H1 (cell line): ENCODE results near the gene ABHD14A. TPM values are rescaled to one million over a fixed set of nuclear protein-coding genes. Genes with fewer than 3 reads are reported as not detected.
A peak's percentile ranks its signal among the peaks of the same experiment; 100 is the strongest.

Experiments
- CTCF ChIA-PET: fragments of 300-600 bp; sonication (Branson Sonifier 250); formaldehyde crosslinking; loops from one replicate; lab custom pipeline; 2021; ENCODE audit not compliant: partially characterized antibody; lab: Charles Lee
- POLR2A ChIA-PET: fragments of 300-600 bp; sonication (Branson Sonifier 250); formaldehyde crosslinking; loops from one replicate; lab custom pipeline; 2021; ENCODE audit warnings: inconsistent platforms; ENCODE audit not compliant: partially characterized antibody; lab: Charles Lee
- DNase-seq, 2 experiments: peaks; one replicate each; pipeline versions ENCODE4 v3.0.0 to v3.0.0-alpha.2; 2010 to 2022; ENCODE audit warnings: low spot score in 2 of 2, low read depth in 1 of 2, mixed read lengths in 1 of 2
- FAIRE-seq: peaks from 2 replicates; lab custom pipeline; 2011; peaks lifted over from hg19 to GRCh38; lab: Jason Lieb, UNC
- H2AFZ ChIP-seq: 2 replicates; pipeline ENCODE4 v1.8.1; 2012; ENCODE audit warnings: low read length, inconsistent platforms
- H2AK5ac ChIP-seq: 2 replicates; pipeline ENCODE4 v1.6.1; 2013; ENCODE audit warnings: low read depth, low read length
- H2BK120ac ChIP-seq: replicated peaks from 2 replicates; pipeline ENCODE3; 2013; ENCODE audit warnings: low read depth, low read length, inconsistent platforms
- H2BK12ac ChIP-seq: 2 replicates; pipeline ENCODE4 v1.6.1; 2013; ENCODE audit warnings: low read depth, low read length
- H2BK15ac ChIP-seq: 2 replicates; pipeline ENCODE4 v1.6.1; 2013; ENCODE audit warnings: low read length
- H2BK20ac ChIP-seq: 2 replicates; pipeline ENCODE4 v1.6.1; 2013; ENCODE audit warnings: low read length
- H2BK5ac ChIP-seq: 2 replicates; pipeline ENCODE4 v1.6.1; 2013; ENCODE audit warnings: low read depth, low read length
- H3K14ac ChIP-seq: 2 replicates; pipeline ENCODE4 v1.6.1; 2013; ENCODE audit warnings: inconsistent platforms; ENCODE audit not compliant: insufficient read length
- H3K18ac ChIP-seq: 2 replicates; pipeline ENCODE4 v1.6.1; 2013; ENCODE audit warnings: low read length; ENCODE audit errors: extremely low read depth
- H3K23ac ChIP-seq: 2 replicates; pipeline ENCODE4 v1.6.1; 2013; ENCODE audit warnings: inconsistent platforms; ENCODE audit not compliant: insufficient read length
- H3K23me2 ChIP-seq: 2 replicates; pipeline ENCODE4 v1.6.1; 2013; ENCODE audit warnings: low read depth, low read length
- H3K27ac ChIP-seq: 2 replicates; pipeline ENCODE4 v1.6.1; 2011; ENCODE audit warnings: low read depth, low read length, inconsistent platforms
- H3K27me3 ChIP-seq, 4 experiments: replicated peaks in 1 of 4; 1 replicate in 1 of 4; 2 replicates in 3 of 4; pipeline versions ENCODE4 v1.6.1 to v1.8.1; 2011 to 2013; ENCODE audit warnings: low read length in 3 of 4, mild to moderate bottlenecking in 3 of 4, inconsistent platforms in 2 of 4, mixed read lengths in 2 of 4, moderate library complexity in 1 of 4; ENCODE audit not compliant: control insufficient read depth in 3 of 4, insufficient read depth in 3 of 4; ENCODE audit errors: extremely low read depth in 1 of 4
- H3K36me3 ChIP-seq, 4 experiments: 2 replicates each; pipeline versions ENCODE4 v1.6.1 to v1.8.1; 2011 to 2013; ENCODE audit warnings: mild to moderate bottlenecking in 4 of 4, low read length in 3 of 4, moderate library complexity in 2 of 4, control low read depth in 1 of 4, inconsistent platforms in 1 of 4; ENCODE audit not compliant: insufficient read depth in 4 of 4, control insufficient read depth in 2 of 4
- H3K4ac ChIP-seq: replicated peaks from 2 replicates; pipeline ENCODE3; 2013; ENCODE audit warnings: low read length, low read depth, mixed read lengths, inconsistent platforms; ENCODE audit not compliant: insufficient read length
- H3K4me1 ChIP-seq, 4 experiments: replicated peaks in 1 of 4; 1 replicate in 1 of 4; 2 replicates in 3 of 4; pipeline versions ENCODE4 v1.6.1 to v1.8.1; 2011 to 2013; ENCODE audit warnings: low read length in 3 of 4, inconsistent platforms in 2 of 4, mixed read lengths in 1 of 4; ENCODE audit not compliant: insufficient read depth in 4 of 4, control insufficient read depth in 3 of 4
- H3K4me2 ChIP-seq, 2 experiments: 2 replicates each; pipeline versions ENCODE4 v1.6.1 to v1.8.1; 2011 to 2013; ENCODE audit warnings: low read depth in 2 of 2, low read length in 2 of 2, control low read depth in 1 of 2, inconsistent platforms in 1 of 2, mild to moderate bottlenecking in 1 of 2; ENCODE audit not compliant: insufficient read depth in 1 of 2
- H3K4me3 ChIP-seq, 4 experiments: fragments of 200-600, 300-600 bp in 1 of 4; sonication (generic), shearing (Covaris generic), sonication (Bioruptor Twin) in 1 of 4; 2 replicates each; pipeline versions ENCODE4 v1.5.1 to v1.8.1; 2011 to 2016; ENCODE audit warnings: low read length in 4 of 4, low read depth in 3 of 4, control low read depth in 2 of 4, inconsistent platforms in 2 of 4, mild to moderate bottlenecking in 2 of 4, mixed read lengths in 1 of 4, moderate library complexity in 1 of 4; ENCODE audit not compliant: insufficient read depth in 2 of 4; ENCODE audit errors: extremely low read depth in 1 of 4
- H3K56ac ChIP-seq: replicated peaks from 2 replicates; pipeline ENCODE3; 2013; ENCODE audit warnings: low read depth, mild to moderate bottlenecking, mixed read lengths, low read length, inconsistent platforms; ENCODE audit not compliant: insufficient read length
- H3K79me1 ChIP-seq: 2 replicates; pipeline ENCODE4 v1.6.1; 2013; ENCODE audit warnings: low read depth, low read length, control low read depth
- H3K79me2 ChIP-seq, 2 experiments: 2 replicates each; pipeline versions ENCODE4 v1.6.1 to v1.8.1; 2012 to 2013; ENCODE audit warnings: low read length in 2 of 2, mild to moderate bottlenecking in 2 of 2, inconsistent platforms in 1 of 2; ENCODE audit not compliant: insufficient read depth in 2 of 2, control insufficient read depth in 1 of 2
- H3K9ac ChIP-seq, 4 experiments: replicated peaks in 1 of 4; 1 replicate in 1 of 4; 2 replicates in 3 of 4; pipeline versions ENCODE4 v1.6.1 to v1.8.1; 2011 to 2013; ENCODE audit warnings: low read depth in 3 of 4, low read length in 3 of 4, control low read depth in 2 of 4, mild to moderate bottlenecking in 2 of 4, moderate library complexity in 2 of 4, inconsistent platforms in 1 of 4; ENCODE audit errors: extremely low read depth in 1 of 4
- H3K9me3 ChIP-seq, 2 experiments: 2 replicates each; pipeline versions ENCODE4 v1.6.1 to v1.8.1; 2012 to 2013; ENCODE audit warnings: mild to moderate bottlenecking in 2 of 2, moderate library complexity in 2 of 2, control low read depth in 1 of 2, inconsistent platforms in 1 of 2, low read depth in 1 of 2, low read length in 1 of 2, mixed read lengths in 1 of 2; ENCODE audit not compliant: insufficient read depth in 2 of 2
- H4K20me1 ChIP-seq, 2 experiments: replicated peaks in 1 of 2; 2 replicates each; pipeline versions ENCODE3 to v1.8.1; 2011 to 2013; ENCODE audit warnings: inconsistent platforms in 2 of 2, low read length in 2 of 2, mild to moderate bottlenecking in 1 of 2; ENCODE audit not compliant: insufficient read depth in 2 of 2, control insufficient read depth in 1 of 2
- H4K5ac ChIP-seq: 2 replicates; pipeline ENCODE4 v1.6.1; 2013; ENCODE audit warnings: low read length, low read depth, mixed read lengths, inconsistent platforms; ENCODE audit not compliant: insufficient read length
- H4K8ac ChIP-seq: 2 replicates; pipeline ENCODE4 v1.8.0; 2013; ENCODE audit warnings: mild to moderate bottlenecking, moderate library complexity, low read length, inconsistent platforms; ENCODE audit not compliant: insufficient read depth; ENCODE audit errors: extremely low read depth
- H4K91ac ChIP-seq: replicated peaks from 2 replicates; pipeline ENCODE3; 2013; ENCODE audit warnings: low read length, mixed read lengths, inconsistent platforms; ENCODE audit not compliant: insufficient read length
- BCL11A ChIP-seq, 2 experiments: IDR thresholded peaks; one replicate each; pipeline ENCODE4 v1.6.1; 2011; ENCODE audit warnings: low read depth in 2 of 2, low read length in 2 of 2, mild to moderate bottlenecking in 2 of 2
- CHD2 ChIP-seq: IDR thresholded peaks from 2 replicates; pipeline ENCODE4 v1.6.1; 2012; ENCODE audit warnings: low read length, improper control_type of control experiment
- CTBP2 ChIP-seq: IDR thresholded peaks from 2 replicates; pipeline ENCODE4 v1.7.0; 2011; ENCODE audit warnings: borderline replicate concordance, mild to moderate bottlenecking, moderate library complexity, mixed read lengths, low read length; ENCODE audit not compliant: insufficient read depth, insufficient read length
- EZH2 ChIP-seq: fragments of 200-600 bp; sonication (generic); IDR thresholded peaks from 2 replicates; pipeline ENCODE4 v1.7.1; 2012; ENCODE audit warnings: low read depth, mild to moderate bottlenecking, moderate library complexity, low read length, inconsistent platforms; ENCODE audit not compliant: severe bottlenecking
- SP1 ChIP-seq: IDR thresholded peaks from 2 replicates; pipeline ENCODE4 v1.6.1; 2011; ENCODE audit warnings: low read depth, low read length
- SUZ12 ChIP-seq: fragments of 200-600 bp; sonication (generic); IDR thresholded peaks from 2 replicates; pipeline ENCODE4 v1.6.1; 2012; ENCODE audit warnings: mild to moderate bottlenecking, inconsistent platforms, low read length, moderate library complexity, mixed read lengths
- ZNF274 ChIP-seq: IDR thresholded peaks from 2 replicates; pipeline ENCODE4 v1.7.0; 2012; ENCODE audit warnings: low read length, borderline replicate concordance; ENCODE audit errors: extremely low read depth
- WGBS, 2 experiments: shearing (Covaris generic) in 1 of 2; methylation state at CpG; one replicate each; pipeline versions ENCODE4 v1.1.6 to v1.1.7; 2013 to 2015; ENCODE audit warnings: low lambda C conversion rate in 2 of 2, mixed read lengths in 2 of 2, inconsistent platforms in 1 of 2, low coverage in 1 of 2, missing lambda C conversion rate in 1 of 2; ENCODE audit not compliant: insufficient replicate concordance in 2 of 2, insufficient coverage in 1 of 2, insufficient read length in 1 of 2; ENCODE audit errors: extremely low coverage in 1 of 2, missing lambda C conversion rate in 1 of 2; 5-methylcytosine and 5-hydroxymethylcytosine counted together
- polyA plus RNA-seq, 7 experiments: library from polyadenylated mRNA; depleted of rRNA in 3 of 7; stranded (reverse) in 5 of 7; unstranded in 2 of 7; fragments of >200 nt in 5 of 7; fragments of 200-250 nt in 2 of 7; gene quantifications; 1 replicate in 5 of 7; 2 replicates in 1 of 7; 4 replicates in 1 of 7; pipeline versions ENCODE4 v1.2.1 to v1.2.3, GENCODE V29; 2011 to 2013; ENCODE audit warnings: missing spikeins in 2 of 7, mixed read lengths in 2 of 7
- total RNA-seq: library from RNA; stranded (reverse); fragmentation: NEBNext Ultra II Directional; extraction: Animal tissue kit (Norgen Biotek cat#: 25700); gene quantifications from 2 replicates; pipeline ENCODE4 v1.2.1, GENCODE V29; 2021
- TF ChIP-seq, protein P1 (sequence below): IDR thresholded peaks from 2 replicates; pipeline ENCODE4 v1.6.1; 2011; ENCODE audit warnings: low read length, improper control_type of control experiment

Gene ABHD14A
- total and polyA plus RNA-seq, 2 of the 8 experiments (the other 6 are each of a cell fraction or from before 2014, with no cell fraction given): 4.6 to 9.8 TPM

DNA sequence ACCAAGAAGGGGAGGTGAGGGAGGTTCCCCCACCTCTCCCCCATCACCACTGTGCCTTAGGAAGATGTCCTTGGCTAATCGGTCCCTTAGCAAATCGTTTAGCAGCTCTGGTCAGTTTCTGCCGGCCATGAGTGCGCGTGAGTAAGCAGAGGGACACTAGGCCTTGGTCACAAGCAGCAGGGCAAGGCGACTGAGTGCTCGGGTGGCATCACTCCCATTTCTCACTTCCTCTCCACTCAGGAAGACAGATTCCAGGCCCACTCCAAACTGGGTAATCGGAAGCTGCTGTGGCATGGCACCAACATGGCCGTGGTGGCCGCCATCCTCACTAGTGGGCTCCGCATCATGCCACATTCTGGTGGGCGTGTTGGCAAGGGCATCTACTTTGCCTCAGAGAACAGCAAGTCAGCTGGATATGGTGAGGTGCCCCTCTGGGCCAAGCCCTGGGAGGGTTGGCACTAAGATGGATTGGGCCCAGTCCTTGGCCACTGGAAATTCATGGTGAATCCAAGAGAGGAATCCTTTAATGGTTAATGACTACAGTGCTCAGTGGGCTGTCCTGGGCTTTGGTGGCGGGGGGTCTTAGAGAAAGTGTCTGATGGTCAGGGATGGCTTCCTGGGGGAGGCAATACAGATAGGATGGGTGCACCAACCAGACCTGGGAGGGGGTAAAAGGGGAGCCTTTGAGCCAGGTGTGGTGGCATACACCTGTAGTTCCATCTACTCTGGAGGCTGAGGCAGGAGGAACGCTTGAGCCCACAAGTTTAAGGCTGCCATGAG, 28.7 kb upstream of the ABHD14A start:
- Histone ChIP-seq H3K27ac (no peak overlapping the region), H3K4me3 (no peak overlapping the region), H4K8ac (no peak overlapping the region), H3K9me3 (no peaks in the 10 kb centered on the region), H2AFZ (no peak overlapping the region), H2BK15ac (no peak overlapping the region), H3K4me1 (peaks cover 0 to 5% (median 3%) of the 10 kb centered on the region in 4 experiments; a peak in 6 of 7 replicates), H3K79me1 (no peaks in the 10 kb centered on the region), H3K27me3 (peaks cover 0 to 10% (median 4%) of the 10 kb centered on the region in 4 experiments; a peak in 5 of 7 replicates), H2BK120ac (peak overlapping the region; percentile 22), H3K18ac (no peak overlapping the region), H2BK12ac (peak overlapping the region; percentile 39; the same call in 1 of the 2 replicates), H3K23me2 (peaks cover 4% of the 10 kb centered on the region; the same call in 1 of the 2 replicates), H4K20me1 (peaks cover 0 to under 1% of the 10 kb centered on the region in 2 experiments), H2AK5ac (no peak overlapping the region), H4K91ac (no peak overlapping the region), H2BK20ac (no peak overlapping the region), H3K36me3 (no peaks in the 10 kb centered on the region), H3K4me2 (no peak overlapping the region), H4K5ac (no peak overlapping the region), H3K14ac (no peak overlapping the region), H3K23ac (no peak overlapping the region), H3K79me2 (peaks cover 0 to 2% of the 10 kb centered on the region in 2 experiments; a peak in 2 of 4 replicates), H2BK5ac (no peak overlapping the region), H3K56ac (no peak overlapping the region), H3K4ac (no peak overlapping the region), H3K9ac (no peak overlapping the region)
- ChIA-PET CTCF (interaction anchor here (0.9 to 5.1 kb wide), 11 partner anchors 11 to 126 kb away, joined by 3 to 44 read pairs (median 5); partner anchors contain the start of genes ABHD14B and ACY1), POLR2A (interaction anchor here (0.9 to 15.7 kb wide), 5 partner anchors 8 to 47 kb away, joined by 5 to 148 read pairs (median 6); partner anchors contain the start of genes ACY1, GPR62, PCBP4 and RPL29)
- 93% methylated on average over 9 of the region's 14 CpGs; no CpG with 5 or more reads in 1 of the 2 experiments for WGBS, 2 experiments
- FAIRE-seq (no peak), DNase-seq (no peak)
- TF ChIP-seq ZNF274: no peak
- no peak for TF ChIP-seq SP1
- TF ChIP-seq CHD2: no peak
- TF ChIP-seq EZH2: no peak
- TF ChIP-seq, protein P1, sequence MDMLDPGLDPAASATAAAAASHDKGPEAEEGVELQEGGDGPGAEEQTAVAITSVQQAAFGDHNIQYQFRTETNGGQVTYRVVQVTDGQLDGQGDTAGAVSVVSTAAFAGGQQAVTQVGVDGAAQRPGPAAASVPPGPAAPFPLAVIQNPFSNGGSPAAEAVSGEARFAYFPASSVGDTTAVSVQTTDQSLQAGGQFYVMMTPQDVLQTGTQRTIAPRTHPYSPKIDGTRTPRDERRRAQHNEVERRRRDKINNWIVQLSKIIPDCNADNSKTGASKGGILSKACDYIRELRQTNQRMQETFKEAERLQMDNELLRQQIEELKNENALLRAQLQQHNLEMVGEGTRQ: no peak
- no peak for TF ChIP-seq SUZ12
- no peak for TF ChIP-seq BCL11A (IDR thresholded peaks at IDR 0.05; ENCODE audit: low read depth in 2 of 2, low read length in 2 of 2)
- TF ChIP-seq CTBP2: no peak
